Epithelial cell of prostate (primary cell): ENCODE measurements around the gene PLS1.
"Not testable (repeated sequence)": the region's sequence is repeated elsewhere in the genome, so short reads cannot be mapped to it uniquely, and the experiment has no call there.

Source experiments
- DNase-seq: peaks from one replicate; pipeline ENCODE4 v3.0.0-alpha.2; 2011; ENCODE audit warnings: low read depth, low spot score
- H3K27ac ChIP-seq: fragments of 450-650 bp; 2 replicates; pipeline ENCODE4 v1.5.1; 2017; ENCODE audit warnings: mild to moderate bottlenecking

Gene PLS1

GRCh38 chr3:142670120-142670519 is 73.9 kb downstream of the PLS1 start:
- DNase-seq, result no peak
- no peak overlapping the region for H3K27ac ChIP-seq

GRCh38 chr3:142676151-142676550 is 80.0 kb downstream of the PLS1 start:
- DNase-seq, result no peak
- H3K27ac ChIP-seq, result no peak overlapping the region

GRCh38 chr3:142680710-142681109 is 84.5 kb downstream of the PLS1 start:
- no peak for DNase-seq
- no peak overlapping the region for H3K27ac ChIP-seq

- DNase-seq, result no peak
- H3K27ac ChIP-seq, result no peak overlapping the region
Measured at GRCh38 chr3:142690613-142691012, 94.4 kb downstream of the PLS1 start.

- no peak for DNase-seq
- no peak overlapping the region for H3K27ac ChIP-seq
Measured at GRCh38 chr3:142691527-142691926, 95.3 kb downstream of the PLS1 start.

GRCh38 chr3:142693136-142693853 is 97.1 kb downstream of the PLS1 start:
- DNase-seq, result no peak
- peak overlapping the region; percentile 52 for H3K27ac ChIP-seq

GRCh38 chr3:142694225-142694624 is 98.0 kb downstream of the PLS1 start:
- DNase-seq, result peak; percentile 24
- peak overlapping the region; percentile 52 for H3K27ac ChIP-seq

GRCh38 chr3:142705198-142705597 is 109.0 kb downstream of the PLS1 start:
- DNase-seq, result no peak

GRCh38 chr3:142706321-142707127 is 110.3 kb downstream of the PLS1 start:
- H3K27ac ChIP-seq, result no peak overlapping the region
- no peak for DNase-seq

More at GRCh38 chr3:142705198-142705597, 109.0 kb downstream of the PLS1 start:
- H3K27ac ChIP-seq, result no peak overlapping the region

- DNase-seq, result no peak
- no peak overlapping the region for H3K27ac ChIP-seq
Measured at GRCh38 chr3:142709207-142709606, 113.0 kb downstream of the PLS1 start.

- H3K27ac ChIP-seq, DNase-seq: not testable (repeated sequence)
Measured at GRCh38 chr3:142714882-142715281, 118.7 kb downstream of the PLS1 start.

- no peak for DNase-seq
- H3K27ac ChIP-seq, result no peak overlapping the region
Measured at GRCh38 chr3:142716102-142716501, 119.9 kb downstream of the PLS1 start.

- no peak for DNase-seq
- no peak overlapping the region for H3K27ac ChIP-seq
Measured at GRCh38 chr3:142723665-142723967, 127.4 kb downstream of the PLS1 start.

- peak within 1 kb of the TSS; percentile 29 for H3K27ac ChIP-seq
- peak; percentile 27 for DNase-seq
Measured at GRCh38 chr3:142723968-142724681, 127.9 kb downstream of the PLS1 start, which contains the start of gene TRPC1. Gene TRPC1 (plus strand): TSS chr3:142724034. CDS start chr3:142724560, 526 bp downstream.

GRCh38 chr3:142724682-142725356 is 128.6 kb downstream of the PLS1 start:
- no peak for DNase-seq
- no peak overlapping the region for H3K27ac ChIP-seq

- DNase-seq, result no peak
- no peak overlapping the region for H3K27ac ChIP-seq
Measured at GRCh38 chr3:142725357-142725739, 129.2 kb downstream of the PLS1 start.

GRCh38 chr3:142726017-142726416 is 129.8 kb downstream of the PLS1 start:
- H3K27ac ChIP-seq, result no peak overlapping the region
- no peak for DNase-seq

GRCh38 chr3:142732066-142732465 is 135.9 kb downstream of the PLS1 start:
- no peak for DNase-seq
- H3K27ac ChIP-seq, result no peak overlapping the region

GRCh38 chr3:142734834-142735233 is 138.6 kb downstream of the PLS1 start:
- no peak for DNase-seq
- no peak overlapping the region for H3K27ac ChIP-seq

GRCh38 chr3:142735462-142735861 is 139.3 kb downstream of the PLS1 start:
- DNase-seq, result no peak
- H3K27ac ChIP-seq, result no peak overlapping the region
